GM18511 (cell line): Measurements from ENCODE around the gene OSTN.
"Not testable (repeated sequence)": the region's sequence is repeated elsewhere in the genome, so short reads cannot be mapped to it uniquely, and the experiment has no call there.

ENCODE experiments used
- ATAC-seq: cut with Tn5 transposase; IDR thresholded peaks from one replicate; pipeline ENCODE4 v1.9.1; 2021; ENCODE audit warnings: mild to moderate bottlenecking, moderate library complexity; ENCODE audit not compliant: unreplicated experiment

Gene OSTN

DNA sequence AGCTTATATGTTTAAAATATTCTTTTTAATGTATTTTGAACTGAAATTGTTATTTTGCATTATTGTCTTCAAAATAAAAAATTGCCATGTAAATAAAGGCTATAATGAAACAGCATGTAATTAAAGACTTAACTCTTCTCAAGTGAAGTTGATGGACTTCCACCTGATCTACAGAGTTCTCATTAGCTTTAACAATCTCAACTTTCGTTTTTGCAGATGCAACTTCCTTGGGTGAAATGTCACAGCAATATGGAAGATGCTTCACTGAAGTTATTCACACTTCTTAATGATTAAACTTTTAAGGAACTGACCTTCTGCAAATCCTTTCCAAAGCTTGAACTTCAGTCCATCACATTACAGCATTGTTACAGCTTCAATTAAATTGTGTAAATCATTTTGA is 63.6 kb downstream of the OSTN start:
- ATAC-seq: peak; percentile 74

DNA sequence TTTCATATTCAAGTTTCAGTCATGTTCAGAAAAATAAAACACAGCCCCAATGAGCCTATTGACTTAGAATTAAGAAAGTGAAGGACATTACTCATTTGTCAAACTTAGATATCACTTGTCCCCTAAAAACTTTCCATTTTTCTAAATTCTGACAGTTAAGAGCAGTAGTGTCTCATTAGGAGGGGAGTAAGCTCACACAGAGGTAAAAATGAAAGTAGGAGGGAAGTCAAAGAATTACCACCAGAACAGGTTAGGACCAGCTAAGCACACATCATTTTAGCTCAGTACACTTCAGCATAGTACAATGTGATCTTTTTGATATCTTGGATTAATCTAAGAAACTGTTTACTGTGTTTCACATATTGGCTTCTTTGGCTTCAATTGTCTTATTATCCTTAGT is 64.3 kb downstream of the OSTN start:
- peak; percentile 76 for ATAC-seq

DNA sequence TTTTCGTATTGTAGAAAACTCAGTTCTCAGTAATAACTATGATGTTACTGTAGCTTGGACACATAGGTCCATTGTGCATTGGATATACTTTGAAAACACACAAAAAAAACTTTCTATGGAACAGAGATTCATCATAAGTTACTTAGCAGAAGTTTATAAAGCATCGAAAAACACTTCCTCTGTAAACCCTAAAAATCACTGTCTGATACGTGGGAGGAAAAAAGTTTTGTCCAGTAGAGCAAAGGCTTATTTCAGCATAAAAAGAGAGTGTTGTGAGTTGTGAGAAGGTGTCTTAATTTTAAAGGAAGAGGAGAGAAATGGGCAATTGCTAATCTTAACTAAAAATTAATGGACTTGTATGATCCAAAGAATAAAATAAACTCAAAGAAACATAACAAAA is 64.8 kb downstream of the OSTN start:
- ATAC-seq: no peak

DNA sequence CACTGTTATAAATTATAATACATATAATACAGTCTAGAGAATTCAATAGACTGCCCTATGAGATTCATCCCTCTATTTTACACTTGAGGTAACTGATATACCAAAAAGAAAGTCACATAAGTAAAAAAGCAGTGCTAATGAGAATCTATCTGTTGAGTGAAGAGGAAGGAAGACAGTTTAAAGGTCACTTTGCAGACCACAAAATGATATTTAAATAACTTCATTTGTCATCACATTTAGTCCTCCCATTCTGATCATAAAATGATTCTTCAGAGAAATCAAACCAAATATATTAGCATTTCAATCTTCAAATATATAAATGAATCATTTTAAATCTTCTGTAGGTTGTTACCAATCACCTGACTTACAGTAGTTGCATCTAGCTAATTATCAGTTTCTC is 69.7 kb downstream of the OSTN start:
- no peak for ATAC-seq

DNA sequence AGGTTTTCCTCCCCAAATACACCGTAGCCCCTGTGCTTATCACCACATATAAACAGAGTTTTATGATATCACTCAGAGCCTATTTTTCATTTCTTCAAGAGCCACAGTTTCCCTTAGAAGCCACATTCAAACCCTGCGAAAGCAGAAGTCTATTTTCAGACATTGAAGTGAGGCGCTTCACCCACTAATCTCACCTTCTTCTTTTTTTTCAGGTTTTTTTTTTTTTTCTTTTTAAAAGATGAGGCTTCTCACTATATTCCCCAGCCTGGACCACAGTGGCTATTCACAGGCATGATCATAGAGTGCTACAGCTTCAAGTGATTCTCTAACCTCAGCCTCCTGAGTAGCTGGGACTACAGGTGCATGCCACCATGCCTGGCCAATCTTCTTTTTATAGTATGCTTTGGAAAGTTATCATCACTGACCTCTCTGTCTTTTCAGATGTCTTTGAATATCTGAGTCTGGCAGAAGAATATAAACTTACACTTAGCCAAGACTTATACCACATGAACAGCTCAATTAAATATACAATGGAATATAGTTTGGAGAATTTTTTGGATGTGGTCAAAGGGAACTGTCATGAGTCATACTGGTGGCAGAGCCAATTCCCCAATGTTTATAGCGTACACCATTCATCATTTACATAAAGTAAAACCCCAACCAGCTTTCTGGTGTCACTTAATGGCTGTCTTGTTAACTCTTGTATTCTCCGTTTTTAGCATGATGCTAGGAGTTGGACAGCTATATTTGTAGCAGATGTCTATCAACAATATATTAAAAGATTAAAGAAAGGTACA is 70.4 kb downstream of the OSTN start:
- peak; percentile 78 for ATAC-seq

DNA sequence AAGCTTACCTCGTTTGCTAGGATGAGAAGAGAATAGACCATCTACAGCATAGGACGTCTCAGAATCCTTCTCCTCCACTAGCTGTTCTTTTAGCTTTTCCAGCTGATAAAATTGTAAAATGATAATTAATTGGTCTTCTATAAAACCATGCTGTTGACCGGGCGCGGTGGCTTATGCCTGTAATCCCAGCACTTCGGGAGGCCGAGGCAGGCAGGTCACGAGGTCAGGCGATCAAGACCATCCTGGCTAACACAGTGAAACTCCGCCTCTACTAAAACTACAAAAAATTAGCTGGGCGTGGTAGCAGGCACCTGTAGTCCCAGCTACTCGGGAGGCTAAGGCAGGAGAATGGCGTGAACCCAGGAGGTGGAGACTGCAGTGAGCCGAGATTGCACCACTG is 76.2 kb downstream of the OSTN start:
- not testable (repeated sequence) for ATAC-seq

DNA sequence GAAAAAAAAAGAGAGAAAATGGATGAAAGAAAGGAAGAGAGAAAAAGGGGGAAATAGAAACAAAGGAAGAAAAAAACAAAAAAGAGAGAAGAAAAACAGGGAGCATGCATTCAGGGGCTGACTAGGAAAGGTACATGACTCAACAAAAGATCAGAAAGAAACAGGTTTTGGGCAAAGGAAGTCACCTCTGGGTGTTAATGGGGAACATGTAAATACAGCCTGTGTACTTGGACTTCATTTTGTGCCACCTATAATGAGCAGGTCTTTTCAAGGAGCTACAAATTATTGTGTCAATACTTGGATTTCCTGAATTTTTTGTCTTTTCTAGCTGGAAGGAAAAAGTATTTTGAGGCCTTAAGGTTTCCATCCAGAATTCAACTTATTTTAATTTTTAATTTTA is 76.7 kb downstream of the OSTN start:
- ATAC-seq: no peak

DNA sequence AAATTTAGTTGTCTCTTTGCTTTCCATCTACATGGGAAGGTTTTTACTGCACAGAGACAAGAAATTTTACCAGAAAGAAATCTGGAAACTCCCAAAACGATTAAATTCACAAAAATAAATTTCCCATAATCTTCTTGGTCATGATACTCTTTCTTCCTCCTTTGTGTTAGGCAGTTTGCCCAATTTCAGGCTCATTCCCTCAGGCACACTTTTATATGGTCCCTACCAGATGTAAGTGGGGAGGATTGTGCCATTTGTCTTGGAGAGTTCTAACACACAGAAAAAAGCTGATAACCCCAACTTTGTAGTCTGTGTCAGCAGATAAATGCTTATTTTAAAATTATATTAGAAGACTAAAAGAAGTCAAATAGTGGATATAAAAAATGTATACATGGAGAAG is 81.1 kb downstream of the OSTN start:
- ATAC-seq: no peak

DNA sequence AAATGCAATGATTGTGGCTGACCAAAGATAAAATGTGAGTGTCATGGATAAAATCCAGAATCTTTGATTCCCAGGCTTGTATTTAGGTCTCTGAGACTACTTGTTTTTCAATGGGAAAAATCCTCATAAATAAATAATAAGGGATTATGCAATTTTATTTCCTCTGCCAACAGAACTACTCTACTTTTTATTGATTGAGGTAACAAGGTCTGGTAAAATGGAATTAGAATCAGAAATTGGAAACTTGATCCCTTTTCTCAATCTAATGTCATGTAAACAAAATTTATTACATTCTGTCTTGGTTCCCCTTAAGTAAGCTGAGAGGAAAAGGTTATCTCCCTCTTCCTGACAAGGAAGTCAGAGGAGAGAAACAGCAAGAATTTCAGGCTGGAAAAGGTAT is 81.8 kb downstream of the OSTN start:
- ATAC-seq: no peak

DNA sequence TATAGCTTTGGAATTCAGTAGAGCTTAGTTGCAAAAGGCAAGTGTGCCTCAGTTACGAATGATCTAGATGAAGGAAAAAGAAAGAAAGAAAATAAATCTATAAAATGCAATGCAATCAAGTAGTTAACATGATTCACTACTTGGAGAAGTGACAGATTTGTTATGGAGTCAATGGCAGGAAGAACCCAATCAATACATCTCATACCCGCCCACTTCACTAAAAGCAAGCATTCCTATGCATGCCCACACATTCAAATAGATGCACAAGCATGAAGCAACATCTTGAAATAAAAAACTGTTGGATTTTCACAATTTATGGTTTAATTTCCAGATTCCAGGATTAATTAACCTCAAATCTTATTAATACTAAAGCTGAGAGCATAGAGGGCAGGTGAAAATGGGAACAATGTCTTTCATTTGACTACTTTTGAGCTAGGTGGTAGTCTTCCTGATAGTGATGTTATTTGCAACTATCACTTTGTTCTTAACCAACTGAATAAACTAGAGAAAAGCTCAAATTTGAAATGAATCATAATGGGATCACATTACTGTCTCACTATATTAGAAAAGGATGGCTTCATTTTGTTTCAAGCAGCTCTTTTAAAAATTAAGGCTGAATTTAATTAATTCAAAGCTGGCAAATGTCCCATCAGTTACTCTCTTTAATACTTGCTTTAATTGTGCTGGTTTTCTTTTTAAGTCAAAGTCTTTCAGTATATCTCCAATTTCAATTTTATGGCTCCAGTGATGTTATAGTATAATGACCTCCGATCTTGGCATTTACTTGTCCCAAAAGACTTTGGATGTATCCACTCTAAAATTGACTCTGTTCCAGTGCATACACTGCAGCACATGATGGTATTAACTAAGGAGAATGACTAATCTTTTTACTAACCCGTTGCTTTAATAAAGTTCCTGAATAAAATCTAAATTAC is 83.5 kb downstream of the OSTN start:
- peak; percentile 24 for ATAC-seq

DNA sequence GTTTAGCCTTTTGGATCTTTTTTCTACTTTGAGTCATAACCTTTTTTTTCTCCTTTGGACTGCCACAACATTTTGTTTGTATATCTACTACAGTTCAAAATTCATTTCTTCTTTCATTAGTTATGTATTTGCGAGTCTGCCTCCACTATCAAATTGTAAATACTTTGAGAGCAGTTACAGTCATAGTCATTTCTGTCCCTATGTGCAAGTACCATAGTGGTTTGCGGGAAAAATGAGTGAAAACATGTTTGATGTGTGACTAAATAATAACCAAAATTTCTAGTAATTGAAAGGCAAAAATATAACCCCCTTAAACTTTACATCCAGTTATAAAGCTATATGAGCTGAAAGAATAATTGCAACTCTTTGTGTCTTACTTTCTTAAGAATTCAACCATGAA is 84.4 kb downstream of the OSTN start:
- peak; percentile 69 for ATAC-seq

DNA sequence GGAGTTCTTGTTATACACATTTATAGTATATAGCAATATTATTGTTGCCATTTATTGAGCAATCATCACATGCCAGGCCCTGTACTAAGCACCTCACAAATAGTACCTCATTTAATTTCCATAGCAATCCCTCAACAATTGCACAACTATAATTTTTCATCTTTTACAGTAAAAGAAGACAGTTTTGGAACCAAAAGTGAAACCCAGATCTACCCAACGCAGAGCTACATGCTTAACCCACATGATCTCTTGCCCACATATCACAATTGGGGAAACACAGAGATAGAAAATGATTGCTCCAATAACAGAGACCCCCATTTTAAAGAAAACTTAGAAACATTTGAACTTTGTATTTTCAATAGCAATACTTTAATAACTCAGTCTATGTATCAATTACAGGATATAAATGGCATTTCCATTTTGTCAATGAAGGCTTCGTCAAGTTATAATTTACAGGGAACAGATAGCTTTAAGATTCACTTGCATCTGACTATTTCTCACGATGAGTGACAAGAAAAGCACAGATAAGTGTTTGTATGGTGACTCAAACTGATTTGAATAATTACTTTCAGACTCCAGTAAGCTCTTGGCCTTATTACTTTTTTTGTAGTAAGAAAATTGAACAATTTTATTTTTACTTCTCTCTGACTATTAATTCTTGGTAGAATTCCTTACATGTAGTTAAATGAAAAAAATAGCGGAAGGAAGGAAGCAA is 91.4 kb downstream of the OSTN start:
- peak; percentile 93 for ATAC-seq

DNA sequence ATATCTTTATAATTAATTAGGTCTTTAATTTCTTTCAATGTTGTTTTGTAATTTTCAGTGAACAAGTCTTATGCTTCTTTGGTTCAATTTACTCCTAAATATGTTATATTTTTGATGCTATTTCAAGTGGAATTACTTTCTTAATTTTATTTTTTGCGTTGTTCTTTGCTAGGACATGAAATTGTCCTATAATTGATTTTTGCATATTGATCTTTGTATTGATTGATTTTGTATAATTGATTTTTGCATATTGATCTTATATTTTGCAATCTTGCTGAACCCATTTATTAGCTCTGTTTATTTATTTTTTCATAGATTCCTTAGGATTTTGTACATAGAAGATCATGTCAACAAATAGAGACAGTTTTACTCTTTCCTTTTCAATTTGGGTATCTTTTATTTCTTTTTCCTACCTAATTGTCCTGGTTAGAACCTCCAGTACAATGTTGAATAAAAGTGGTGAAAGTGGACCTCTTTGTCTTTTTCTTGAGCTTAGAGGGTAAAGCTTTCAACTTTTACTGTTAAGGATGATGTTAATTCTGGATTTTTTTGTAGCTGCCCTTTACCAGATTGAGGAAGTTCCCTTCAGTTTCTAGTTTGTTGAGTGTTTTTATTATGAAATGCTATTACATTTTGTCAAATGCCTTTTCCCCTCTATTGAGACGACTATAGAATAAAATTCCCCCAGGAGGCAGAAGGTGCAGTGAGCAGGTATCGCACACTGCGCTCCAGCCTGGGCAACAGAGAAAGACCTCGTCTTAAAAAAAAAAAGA is 93.4 kb downstream of the OSTN start:
- ATAC-seq: no peak

DNA sequence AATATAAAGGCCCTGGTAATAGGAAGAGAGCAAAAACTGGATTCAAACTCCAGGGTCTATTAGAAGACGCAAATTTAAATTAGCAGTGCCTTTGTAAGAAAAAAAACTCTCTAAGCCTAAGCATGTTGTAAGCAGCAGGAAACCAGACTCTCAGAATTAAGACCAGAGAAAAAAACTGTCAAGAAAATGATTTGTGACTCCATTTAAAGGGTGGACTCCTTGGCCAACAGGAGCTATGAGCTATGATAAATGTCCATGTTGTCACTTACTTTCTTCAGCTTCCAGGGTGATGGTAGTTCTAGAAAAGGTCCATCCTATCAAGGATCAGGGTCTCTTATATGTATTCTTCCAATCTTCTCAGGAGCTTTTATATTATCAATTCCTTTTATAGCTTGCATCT is 95.2 kb downstream of the OSTN start:
- no peak for ATAC-seq

DNA sequence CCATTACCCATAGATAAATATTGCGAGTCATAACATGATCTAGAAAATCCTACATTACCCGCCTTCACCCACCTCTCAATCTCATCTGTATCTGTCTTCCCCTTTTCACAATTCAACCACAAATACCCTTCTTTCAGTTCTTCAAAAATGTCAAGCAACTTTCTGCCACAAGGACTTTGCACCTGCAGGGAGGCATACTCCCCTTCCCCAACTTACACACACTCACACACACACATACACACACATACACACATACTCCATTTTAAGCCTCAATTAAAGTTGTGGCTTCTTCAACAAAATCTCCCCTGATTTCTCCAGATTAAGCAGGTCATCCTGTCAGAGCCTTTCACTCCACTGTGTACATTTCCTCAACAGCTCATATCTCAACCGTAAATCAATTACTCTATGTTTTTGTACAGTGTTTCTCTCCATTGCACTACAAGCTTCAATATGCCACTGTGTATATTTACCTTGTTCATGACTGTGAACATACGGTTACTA is 97.0 kb downstream of the OSTN start:
- ATAC-seq: peak; percentile 81

DNA sequence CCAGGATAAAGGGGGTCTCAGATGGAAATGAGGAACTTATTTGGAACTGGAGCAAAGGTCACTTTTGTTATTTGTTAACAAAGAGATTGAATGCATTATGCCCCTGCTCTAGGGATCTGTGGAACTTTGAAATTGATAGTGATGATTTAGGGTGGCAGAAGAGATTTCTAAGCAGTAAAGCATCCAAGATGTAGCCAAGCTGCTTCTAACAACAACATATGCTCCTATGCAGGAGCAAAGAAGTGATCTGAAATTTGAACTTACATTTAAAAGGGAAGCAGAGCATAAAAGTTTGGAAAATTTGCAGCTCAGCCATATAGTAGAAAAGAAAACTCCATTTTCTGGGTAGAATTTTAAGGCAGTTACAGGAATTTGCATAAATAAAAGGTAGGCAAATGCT is 99.8 kb downstream of the OSTN start:
- ATAC-seq: no peak

DNA sequence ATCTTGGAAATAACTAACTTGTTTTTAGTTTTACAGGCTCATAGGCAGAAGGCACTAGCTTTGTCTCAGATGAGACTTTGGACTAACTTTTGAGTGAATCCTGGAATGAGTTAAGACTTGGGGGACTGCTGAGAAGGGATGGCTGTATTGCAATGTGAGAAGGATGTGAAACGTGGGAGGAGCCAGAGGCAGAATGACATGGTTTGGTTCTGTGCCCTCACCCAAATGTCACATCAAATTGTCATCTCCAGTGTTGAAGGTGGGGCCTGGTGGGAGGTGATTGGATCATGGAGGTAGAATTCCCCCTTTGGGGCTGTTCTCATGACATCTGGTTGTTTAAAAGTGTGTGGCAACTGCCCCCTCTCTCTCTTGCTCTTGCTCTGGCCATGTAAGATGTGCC is 101.4 kb downstream of the OSTN start:
- ATAC-seq: peak; percentile 37

DNA sequence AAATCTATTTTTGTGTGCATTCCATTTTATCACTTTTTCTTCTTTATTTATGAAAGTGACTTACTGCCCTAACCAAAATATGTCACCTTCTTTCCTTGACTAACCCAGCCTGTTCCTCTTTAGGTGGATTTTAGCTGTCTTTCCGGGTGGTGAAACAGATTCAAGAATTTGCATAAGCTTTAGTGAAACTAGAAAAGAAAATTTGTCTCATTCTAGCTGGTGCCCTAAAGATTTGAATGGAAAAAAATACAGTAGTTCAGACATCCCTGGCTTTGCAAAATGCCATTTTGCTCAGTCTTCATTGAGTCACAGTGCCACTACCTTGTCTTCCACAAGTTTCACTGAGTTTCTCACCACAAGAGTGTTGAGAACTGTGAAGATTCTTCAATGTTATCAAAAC is 102.0 kb downstream of the OSTN start:
- ATAC-seq: peak; percentile 70

DNA sequence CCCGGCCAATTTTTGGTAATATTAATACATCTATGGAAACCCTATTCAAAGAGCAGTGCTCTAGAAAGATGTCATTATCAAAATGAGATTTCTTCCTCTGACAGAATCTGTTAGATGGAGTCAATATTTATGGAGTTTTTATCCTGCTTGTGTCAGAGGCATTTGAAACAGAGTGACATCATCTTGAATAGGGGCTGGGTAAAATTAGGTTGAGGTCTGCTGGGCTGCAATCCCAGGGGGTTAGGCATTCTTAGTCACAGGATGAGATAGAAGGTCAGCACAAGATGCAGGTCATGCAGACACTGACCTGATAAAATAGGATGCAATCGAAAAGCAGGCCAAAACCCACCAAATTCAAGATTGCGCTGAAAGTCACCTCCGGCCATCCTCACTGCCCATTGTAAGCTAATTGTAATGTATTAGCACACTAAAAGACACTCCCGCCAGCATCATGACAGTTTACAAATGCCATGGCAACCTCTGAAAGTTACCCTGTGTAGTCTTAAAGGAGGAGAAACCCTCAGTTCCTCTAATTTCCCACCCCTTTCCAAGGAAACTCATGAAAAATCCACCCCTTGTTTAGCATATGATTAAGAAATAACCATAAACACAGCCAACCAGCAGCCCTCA is 102.9 kb downstream of the OSTN start:
- ATAC-seq: no peak

DNA sequence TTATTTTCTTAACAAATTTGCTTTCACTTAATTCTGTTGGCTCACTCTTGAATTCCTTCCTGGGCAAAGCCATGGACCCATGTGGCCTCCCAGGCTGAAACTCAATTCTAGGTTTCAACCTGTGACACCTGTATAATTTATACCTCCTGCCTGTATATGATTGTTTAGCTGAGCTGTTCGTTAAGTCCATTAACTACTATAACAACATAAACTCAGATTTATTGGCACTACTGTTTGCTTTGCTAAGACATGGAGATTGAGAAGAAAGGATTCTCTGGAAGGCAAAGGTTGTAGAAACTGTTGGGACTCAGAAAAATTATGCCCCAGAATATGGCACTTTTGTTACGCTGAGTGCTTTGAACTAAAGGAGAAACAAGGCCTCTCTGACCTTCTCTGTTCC is 103.4 kb downstream of the OSTN start:
- ATAC-seq: no peak
